Subcutaneous adipose tissue (tissue), 4 donors: ENCODE measurements around the gene RFC5. TPM values are rescaled to one million over a fixed set of nuclear protein-coding genes. Genes with fewer than 3 reads are reported as not detected.

Source experiments
- CTCF ChIP-seq: fragments of 450-650 bp; IDR thresholded peaks from one replicate; pipeline ENCODE4 v1.5.1; 2016; ENCODE audit warnings: low read depth, mild to moderate bottlenecking, control low read depth, antibody characterized with exemption, moderate library complexity
- total RNA-seq, 4 donors: library from RNA; depleted of rRNA; stranded (reverse); fragments of >200 nt; gene quantifications; one replicate each; pipeline ENCODE4 v1.1.0, GENCODE V29; 2016

RFC5 gene
- 10 to 100 TPM in 1 of 4 donors, 1 to 10 TPM in 3; 7.0 to 20.7 (median 8.2) TPM for total RNA-seq

DNA sequence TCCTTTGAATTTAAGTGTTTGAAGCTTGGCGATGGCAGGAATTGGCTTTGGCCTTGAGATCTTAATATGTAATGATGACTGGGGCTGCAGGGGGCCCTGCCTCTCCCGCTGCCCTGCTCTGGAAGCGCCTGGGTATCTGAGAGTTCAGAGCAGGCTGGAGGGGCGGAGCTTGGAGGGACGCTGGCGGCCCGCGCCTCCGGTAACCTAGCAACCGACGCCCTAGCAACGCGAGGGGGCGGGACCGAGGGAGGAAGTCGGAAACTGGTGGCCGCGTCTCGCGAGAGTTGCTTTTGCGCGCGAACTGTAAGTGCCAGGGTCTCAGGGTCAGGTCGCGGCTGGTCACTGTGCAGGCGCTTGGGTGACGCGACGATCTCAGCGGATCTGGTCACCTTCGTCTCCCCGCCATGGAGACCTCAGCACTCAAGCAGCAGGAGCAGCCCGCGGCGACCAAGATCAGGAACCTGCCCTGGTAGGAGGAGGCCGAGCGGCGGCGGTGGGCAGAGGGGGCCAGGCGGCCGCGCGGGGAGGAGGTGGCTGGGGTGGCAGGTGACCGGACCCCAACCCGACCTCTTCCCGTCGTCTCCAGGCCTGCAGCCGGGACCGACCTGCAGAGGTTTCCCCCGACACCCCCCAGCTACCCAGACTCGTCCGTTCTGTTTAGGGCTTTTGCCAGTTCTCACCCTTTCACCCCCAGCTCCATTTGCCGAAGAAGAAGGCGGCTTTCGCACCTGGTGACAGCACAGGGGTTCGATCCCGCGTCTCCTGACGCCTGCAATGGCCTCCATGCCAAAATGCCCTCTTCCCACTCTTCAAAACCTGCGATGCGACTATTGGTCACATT is at the start of gene RFC5:
Gene RFC5 (plus strand): TSS at position 280 of the 841 bp plus-strand sequence. CDS start 125 bp downstream, at position 405.
- TF ChIP-seq CTCF = no peak

- no peak for TF ChIP-seq CTCF
These were observed 49.5 kb upstream of the RFC5 start for GRCh38 chr12:117967043-117967442.

GRCh38 chr12:117967512-117967911 is 49.0 kb upstream of the RFC5 start:
- no peak for TF ChIP-seq CTCF

DNA sequence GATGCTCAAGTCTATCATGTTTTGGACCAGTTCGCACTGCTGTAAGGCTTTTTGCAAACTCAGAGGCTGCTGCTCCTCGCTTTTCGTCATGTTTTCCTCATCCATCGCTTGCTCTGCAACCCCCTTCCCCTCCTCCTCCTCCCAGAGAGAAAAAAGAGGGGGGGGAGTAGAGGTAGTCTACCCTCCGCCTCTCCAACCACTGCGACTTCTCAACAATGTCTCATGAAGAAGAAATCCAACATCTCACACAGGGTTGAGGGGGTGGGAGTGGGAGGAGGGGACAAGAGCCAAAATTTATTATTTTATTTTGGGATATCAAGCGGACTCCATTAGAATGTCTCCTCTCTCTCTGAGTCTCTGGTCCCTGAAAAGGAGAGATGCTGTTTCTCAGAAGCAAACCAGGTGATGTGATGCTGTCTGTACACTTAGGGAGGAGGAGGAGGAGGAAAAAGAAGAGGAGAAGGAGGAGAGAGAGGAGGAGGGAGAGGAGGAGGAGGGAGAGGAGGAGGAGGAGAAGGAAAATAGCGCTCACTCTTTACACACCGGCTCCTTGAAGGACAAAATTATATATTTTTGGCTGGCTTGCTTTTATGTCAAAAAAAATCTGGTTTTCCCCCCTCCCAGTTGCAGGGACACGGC is 48.2 kb upstream of the RFC5 start:
- TF ChIP-seq CTCF = no peak

GRCh38 chr12:117968826-117969659 is 47.5 kb upstream of the RFC5 start, which contains the start of gene KSR2:
KSR2 (minus strand) TSS chr12:117968990; CDS start chr12:117968255, 735 bp downstream.
- no peak for TF ChIP-seq CTCF

GRCh38 chr12:117970334-117970733 is 46.2 kb upstream of the RFC5 start:
- TF ChIP-seq CTCF = no peak
